Fibroblast of the aortic adventitia (primary cell): ENCODE results near the gene GTSE1. TPM values are rescaled to one million over a fixed set of nuclear protein-coding genes. Genes with fewer than 3 reads are reported as not detected.

Experiments used
- DNase-seq: peaks from one replicate; pipeline ENCODE4 v3.0.0-alpha.2; 2010; ENCODE audit warnings: low read depth
- H3K4me3 ChIP-seq: 2 replicates; pipeline ENCODE4 v1.5.1; 2011; ENCODE audit warnings: low read depth, mild to moderate bottlenecking, control low read depth, low read length, moderate library complexity
- total RNA-seq: library from RNA; depleted of rRNA; stranded (reverse); fragments of >200 nt; gene quantifications from 2 replicates; pipeline ENCODE4 v1.2.3, GENCODE V29; 2012; ENCODE audit warnings: low replicate concordance
- TF ChIP-seq, protein P1 (sequence below): IDR thresholded peaks from 2 replicates; pipeline ENCODE4 v1.5.1; 2011; ENCODE audit warnings: mild to moderate bottlenecking, low read length, control low read depth, inconsistent platforms; ENCODE audit not compliant: insufficient read depth

GTSE1 gene
- total RNA-seq, 1 donor: 13.4 TPM

DNA sequence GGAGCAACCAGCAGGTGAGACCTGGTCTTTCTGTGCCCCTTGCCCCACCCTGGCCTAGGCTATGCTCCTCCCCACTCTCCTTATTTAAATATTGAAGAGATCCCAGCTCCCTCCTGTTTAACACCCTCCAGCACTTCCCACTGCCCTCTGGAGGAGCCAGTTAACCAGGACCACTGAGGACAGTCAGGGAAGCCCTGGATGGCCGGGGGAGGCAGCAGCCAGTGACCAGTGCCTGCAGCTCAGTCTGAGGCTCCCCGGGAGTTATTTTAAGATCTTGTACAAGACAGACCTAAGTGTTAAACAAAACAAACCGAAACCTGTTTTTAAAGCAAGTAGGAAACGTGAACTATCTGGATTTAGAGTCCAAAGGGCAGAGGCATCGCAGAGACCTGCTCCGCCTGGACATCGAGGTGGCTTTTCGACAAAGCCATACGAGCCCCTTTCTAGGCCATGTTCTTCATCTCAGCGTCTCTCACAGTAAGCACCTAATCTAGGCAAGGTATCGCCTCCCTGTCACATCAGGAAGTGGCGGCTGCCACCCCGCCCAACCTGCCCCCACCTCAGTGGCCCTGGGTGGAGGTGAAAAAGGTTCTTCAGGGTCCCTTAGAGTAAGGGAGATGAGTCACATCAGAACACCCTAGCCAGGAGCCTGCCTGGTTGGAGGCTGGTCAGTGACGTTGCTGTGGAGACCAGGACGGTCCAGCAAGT lies 74.1 kb downstream of the GTSE1 start:
- TF ChIP-seq, protein P1, sequence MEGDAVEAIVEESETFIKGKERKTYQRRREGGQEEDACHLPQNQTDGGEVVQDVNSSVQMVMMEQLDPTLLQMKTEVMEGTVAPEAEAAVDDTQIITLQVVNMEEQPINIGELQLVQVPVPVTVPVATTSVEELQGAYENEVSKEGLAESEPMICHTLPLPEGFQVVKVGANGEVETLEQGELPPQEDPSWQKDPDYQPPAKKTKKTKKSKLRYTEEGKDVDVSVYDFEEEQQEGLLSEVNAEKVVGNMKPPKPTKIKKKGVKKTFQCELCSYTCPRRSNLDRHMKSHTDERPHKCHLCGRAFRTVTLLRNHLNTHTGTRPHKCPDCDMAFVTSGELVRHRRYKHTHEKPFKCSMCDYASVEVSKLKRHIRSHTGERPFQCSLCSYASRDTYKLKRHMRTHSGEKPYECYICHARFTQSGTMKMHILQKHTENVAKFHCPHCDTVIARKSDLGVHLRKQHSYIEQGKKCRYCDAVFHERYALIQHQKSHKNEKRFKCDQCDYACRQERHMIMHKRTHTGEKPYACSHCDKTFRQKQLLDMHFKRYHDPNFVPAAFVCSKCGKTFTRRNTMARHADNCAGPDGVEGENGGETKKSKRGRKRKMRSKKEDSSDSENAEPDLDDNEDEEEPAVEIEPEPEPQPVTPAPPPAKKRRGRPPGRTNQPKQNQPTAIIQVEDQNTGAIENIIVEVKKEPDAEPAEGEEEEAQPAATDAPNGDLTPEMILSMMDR: no peak
- no peak for DNase-seq
- no peak overlapping the region for H3K4me3 ChIP-seq

DNA sequence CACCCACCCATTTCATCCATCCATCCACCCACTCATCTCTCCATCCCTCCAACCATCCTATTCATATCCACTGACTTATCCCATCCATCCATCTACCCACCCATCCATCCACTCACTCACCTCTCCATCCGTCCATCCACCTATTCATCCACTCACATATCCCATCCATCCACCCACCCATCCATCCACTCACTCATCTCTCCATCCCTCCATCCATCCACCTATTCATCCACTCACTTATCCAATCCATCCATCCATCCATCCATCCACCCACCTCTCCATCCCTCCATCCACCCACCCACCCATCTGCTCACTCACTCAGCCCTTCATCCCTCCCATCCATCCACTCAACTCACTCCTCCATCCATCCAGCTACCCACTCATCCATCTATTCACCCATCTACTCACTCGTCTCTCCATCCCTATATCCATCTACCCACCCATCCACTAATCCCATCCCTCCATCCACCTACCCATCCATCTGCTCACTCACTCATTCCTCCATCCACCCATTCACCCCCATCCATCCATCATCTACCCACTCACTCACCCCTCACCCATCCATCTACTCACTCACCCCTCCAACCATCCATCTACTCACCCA lies 75.1 kb downstream of the GTSE1 start:
- H3K4me3 ChIP-seq: no peak overlapping the region
- no peak for DNase-seq
- TF ChIP-seq, protein P1: no peak

DNA sequence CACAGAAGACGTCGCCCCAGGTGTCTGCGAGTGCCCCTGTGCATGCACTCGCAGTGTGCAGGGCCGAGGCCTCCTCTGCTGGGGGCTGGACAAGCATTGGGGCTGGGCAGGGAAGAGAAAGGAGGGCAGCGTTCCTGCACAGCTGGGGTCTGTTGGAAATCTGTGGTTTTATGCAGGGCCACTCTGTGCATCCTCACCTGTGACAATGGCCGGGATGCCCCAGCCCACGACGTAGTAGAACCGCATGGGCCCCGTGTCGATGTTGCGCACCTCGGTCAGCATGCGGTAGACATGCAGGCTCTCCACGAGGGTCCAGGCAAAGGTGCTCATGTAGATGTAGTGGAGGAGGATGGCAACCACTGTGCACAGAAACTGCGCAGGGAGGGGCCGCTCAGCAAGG lies 76.0 kb downstream of the GTSE1 start:
- TF ChIP-seq, protein P1: no peak
- H3K4me3 ChIP-seq: no peak overlapping the region
- no peak for DNase-seq

DNA sequence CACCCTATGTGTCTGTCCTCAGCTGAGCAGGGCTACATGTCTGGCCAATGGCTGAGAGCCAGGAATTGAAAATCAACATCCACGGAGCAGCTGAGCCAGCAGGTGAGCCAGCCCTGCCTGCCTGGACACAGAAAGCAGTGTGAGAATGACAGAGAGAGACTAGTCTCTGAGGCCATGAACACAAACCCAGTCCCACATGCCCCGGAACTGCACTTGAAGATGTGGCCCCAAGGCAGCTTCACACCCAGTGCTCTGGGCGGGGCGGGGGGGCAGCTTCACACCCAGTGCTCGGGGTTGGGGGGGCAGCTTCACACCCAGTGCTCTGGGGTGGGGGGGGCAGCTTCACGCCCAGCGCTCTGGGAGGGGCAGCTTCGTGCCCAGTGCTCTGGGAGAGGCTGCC lies 76.5 kb downstream of the GTSE1 start:
- DNase-seq: no peak

DNA sequence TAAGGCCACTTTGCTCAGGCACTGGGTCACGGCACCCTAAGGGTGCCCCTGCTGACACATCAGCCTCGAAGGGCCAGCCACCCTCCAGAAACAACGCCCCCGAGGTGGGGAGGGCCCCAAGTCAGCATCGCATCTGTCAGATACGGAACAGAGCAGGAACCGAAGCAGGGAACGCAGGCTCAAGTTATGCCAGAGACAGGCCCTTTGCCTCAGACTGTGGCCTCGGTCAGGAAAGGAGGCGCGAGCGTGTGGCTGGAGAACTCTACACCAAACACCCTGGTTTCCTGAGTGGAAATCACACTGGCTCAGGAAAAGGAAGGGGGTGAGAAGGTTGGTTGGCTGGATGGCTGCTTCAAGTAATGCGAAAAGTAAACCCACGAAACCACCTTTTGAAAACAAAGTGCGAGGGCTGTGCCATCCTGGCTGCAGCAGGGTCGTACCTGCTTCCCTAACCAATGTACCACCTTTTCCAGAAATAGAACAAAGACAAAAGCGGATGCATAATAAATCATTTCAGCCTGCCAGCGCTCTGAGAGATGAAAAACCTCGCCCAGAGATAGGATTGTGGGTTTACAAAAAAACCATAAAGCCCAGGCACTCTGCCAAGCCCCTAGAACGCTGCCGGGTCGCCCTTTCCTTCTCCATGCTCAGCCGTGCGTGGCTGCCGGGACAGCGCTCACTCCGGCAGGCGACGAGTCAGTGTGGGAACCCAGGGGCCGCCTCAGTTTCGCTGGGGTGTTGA lies 77.4 kb downstream of the GTSE1 start:
- H3K4me3 ChIP-seq: no peak overlapping the region
- DNase-seq: no peak
- TF ChIP-seq, protein P1: no peak

More for the DNA sequence above, 76.5 kb downstream of the GTSE1 start:
- H3K4me3 ChIP-seq: no peak overlapping the region
- TF ChIP-seq, protein P1: no peak

DNA sequence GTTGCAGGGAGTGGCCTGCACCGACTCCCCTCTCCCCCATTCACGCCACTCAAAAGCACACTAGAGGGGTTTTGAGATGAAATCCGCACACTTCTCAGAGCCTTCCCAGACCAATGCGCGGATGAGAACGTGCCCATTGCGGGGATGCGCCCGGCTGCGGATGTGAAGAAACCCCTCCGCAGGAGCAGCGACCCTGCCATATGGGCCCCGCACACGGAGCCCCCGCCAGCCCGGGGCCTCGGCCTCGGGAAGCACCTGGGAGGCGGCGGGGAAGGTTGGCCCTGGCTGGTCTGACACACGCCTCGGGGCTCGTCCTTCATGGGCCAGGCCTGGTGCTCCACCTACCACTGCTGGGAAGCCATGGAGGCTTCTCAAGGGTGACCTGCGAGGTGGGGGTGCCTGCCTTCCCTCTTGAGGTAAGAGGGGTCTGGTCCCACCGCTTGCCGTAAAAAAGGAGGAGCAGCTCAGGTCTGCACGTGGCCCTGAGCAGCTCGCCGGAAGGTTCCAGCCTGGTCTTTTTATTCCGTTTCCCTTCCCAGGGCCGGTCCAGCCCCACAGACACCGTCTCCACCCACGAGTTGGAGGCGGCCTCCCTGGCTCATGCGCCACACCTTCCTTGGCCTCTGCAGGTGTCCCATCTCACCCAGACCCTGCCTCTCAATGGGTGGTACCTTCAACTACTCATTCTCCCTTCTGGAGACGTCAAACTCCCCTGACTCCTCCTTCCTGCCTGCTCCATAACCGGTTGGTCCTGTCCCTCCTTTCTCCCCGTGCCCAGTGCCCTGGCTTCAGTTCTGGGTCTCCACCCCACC lies 78.2 kb downstream of the GTSE1 start:
- no peak for DNase-seq
- H3K4me3 ChIP-seq: no peak overlapping the region
- TF ChIP-seq, protein P1: no peak
